HUES48 (cell line): ENCODE measurements around the gene TLR4.

Experiments
- H3K27ac ChIP-seq: one replicate; pipeline ENCODE4 v1.7.0; 2013; ENCODE audit warnings: low read depth, low read length, inconsistent platforms
- H3K27me3 ChIP-seq: 2 replicates; pipeline ENCODE4 v1.6.1; 2013; ENCODE audit warnings: mild to moderate bottlenecking, low read length; ENCODE audit not compliant: control insufficient read depth, insufficient read depth
- H3K36me3 ChIP-seq: 2 replicates; pipeline ENCODE4 v1.6.1; 2013; ENCODE audit warnings: low read length; ENCODE audit not compliant: control insufficient read depth, insufficient read depth
- H3K4me1 ChIP-seq: 2 replicates; pipeline ENCODE4 v1.6.1; 2013; ENCODE audit warnings: mild to moderate bottlenecking, low read length; ENCODE audit not compliant: control insufficient read depth, insufficient read depth
- H3K4me3 ChIP-seq: 2 replicates; pipeline ENCODE4 v1.5.1; 2013; ENCODE audit warnings: mild to moderate bottlenecking, low read depth, low read length
- H3K9ac ChIP-seq: 2 replicates; pipeline ENCODE4 v1.6.1; 2013; ENCODE audit warnings: mild to moderate bottlenecking, low read depth, low read length, moderate library complexity
- H3K9me3 ChIP-seq: 2 replicates; pipeline ENCODE4 v1.6.1; 2013; ENCODE audit warnings: low read length; ENCODE audit not compliant: control insufficient read depth, insufficient read depth

The TLR4 gene

GRCh38 chr9:117745598-117745997, 41.4 kb downstream of the TLR4 start:
- Histone ChIP-seq H3K27me3 (peaks cover 28% of the 10 kb centered on the region), H3K4me3 (no peak overlapping the region), H3K27ac (no peak overlapping the region), H3K4me1 (peaks cover 3% of the 10 kb centered on the region), H3K9me3 (no peaks in the 10 kb centered on the region), H3K9ac (no peak overlapping the region), H3K36me3 (no peaks in the 10 kb centered on the region)

- Histone ChIP-seq H3K36me3 (no peaks in the 10 kb centered on the region), H3K9ac (no peak overlapping the region), H3K4me1 (peaks cover 3% of the 10 kb centered on the region), H3K4me3 (no peak overlapping the region), H3K27ac (no peak overlapping the region), H3K9me3 (no peaks in the 10 kb centered on the region), H3K27me3 (peaks cover 28% of the 10 kb centered on the region)
These were observed 42.1 kb downstream of the TLR4 start for GRCh38 chr9:117746263-117746662.

GRCh38 chr9:117747386-117747970, 43.3 kb downstream of the TLR4 start:
- Histone ChIP-seq H3K9ac (no peak overlapping the region), H3K27me3 (peaks cover 28% of the 10 kb centered on the region), H3K27ac (no peak overlapping the region), H3K36me3 (no peaks in the 10 kb centered on the region), H3K4me3 (no peak overlapping the region), H3K9me3 (no peaks in the 10 kb centered on the region), H3K4me1 (peaks cover 3% of the 10 kb centered on the region)

GRCh38 chr9:117750401-117750800, 46.2 kb downstream of the TLR4 start:
- peaks cover 5% of the 10 kb centered on the region for H3K27me3 ChIP-seq
- H3K9me3 ChIP-seq: no peaks in the 10 kb centered on the region
- H3K4me1 ChIP-seq: no peaks in the 10 kb centered on the region; the same call in 1 of the 2 replicates
- no peaks in the 10 kb centered on the region for H3K36me3 ChIP-seq
- H3K9ac ChIP-seq: no peak overlapping the region
- no peak overlapping the region for H3K4me3 ChIP-seq
- H3K27ac ChIP-seq: no peak overlapping the region

- H3K4me1 ChIP-seq: no peaks in the 10 kb centered on the region
- no peaks in the 10 kb centered on the region for H3K36me3 ChIP-seq
- H3K27ac ChIP-seq: no peak overlapping the region
- no peak overlapping the region for H3K9ac ChIP-seq
- no peaks in the 10 kb centered on the region for H3K27me3 ChIP-seq
- no peaks in the 10 kb centered on the region for H3K9me3 ChIP-seq
- H3K4me3 ChIP-seq: no peak overlapping the region
These were observed 48.7 kb downstream of the TLR4 start for GRCh38 chr9:117752894-117753293.

GRCh38 chr9:117757561-117758190, 53.5 kb downstream of the TLR4 start:
- no peak overlapping the region for H3K9ac ChIP-seq
- H3K4me1 ChIP-seq: no peaks in the 10 kb centered on the region
- no peaks in the 10 kb centered on the region for H3K36me3 ChIP-seq
- H3K9me3 ChIP-seq: no peaks in the 10 kb centered on the region
- no peak overlapping the region for H3K4me3 ChIP-seq
- no peaks in the 10 kb centered on the region for H3K27me3 ChIP-seq
- H3K27ac ChIP-seq: no peak overlapping the region

GRCh38 chr9:117763314-117763713, 59.1 kb downstream of the TLR4 start:
- no peak overlapping the region for H3K27ac ChIP-seq
- no peaks in the 10 kb centered on the region for H3K9me3 ChIP-seq
- no peak overlapping the region for H3K9ac ChIP-seq
- no peaks in the 10 kb centered on the region for H3K27me3 ChIP-seq
- H3K4me3 ChIP-seq: no peak overlapping the region
- no peaks in the 10 kb centered on the region for H3K4me1 ChIP-seq
- H3K36me3 ChIP-seq: no peaks in the 10 kb centered on the region

- Histone ChIP-seq H3K27ac (peak overlapping the region; percentile 40), H3K4me3 (no peak overlapping the region; the same call in 1 of the 2 replicates)
These were observed 64.7 kb downstream of the TLR4 start for GRCh38 chr9:117768750-117769395.

GRCh38 chr9:117771136-117771535, 66.9 kb downstream of the TLR4 start:
- H3K27me3 ChIP-seq: no peaks in the 10 kb centered on the region
- H3K9ac ChIP-seq: no peak overlapping the region
- H3K9me3 ChIP-seq: no peaks in the 10 kb centered on the region
- no peaks in the 10 kb centered on the region for H3K36me3 ChIP-seq
- H3K27ac ChIP-seq: no peak overlapping the region
- peaks cover 17% of the 10 kb centered on the region for H3K4me1 ChIP-seq
- H3K4me3 ChIP-seq: no peak overlapping the region

More at GRCh38 chr9:117768750-117769395, 64.7 kb downstream of the TLR4 start:
- Histone ChIP-seq H3K27me3 (no peaks in the 10 kb centered on the region), H3K9me3 (no peaks in the 10 kb centered on the region), H3K9ac (no peak overlapping the region), H3K36me3 (no peaks in the 10 kb centered on the region), H3K4me1 (peaks cover 17% of the 10 kb centered on the region)

- peaks cover 20% of the 10 kb centered on the region for H3K4me1 ChIP-seq
- no peak overlapping the region for H3K27ac ChIP-seq
- H3K9ac ChIP-seq: no peak overlapping the region
- H3K27me3 ChIP-seq: no peaks in the 10 kb centered on the region
- no peak overlapping the region for H3K4me3 ChIP-seq
- H3K36me3 ChIP-seq: no peaks in the 10 kb centered on the region
- H3K9me3 ChIP-seq: no peaks in the 10 kb centered on the region
These were observed 68.8 kb downstream of the TLR4 start for GRCh38 chr9:117772960-117773359.
